GM21526 (cell line): ENCODE results near the gene LIME1.

Source experiments
- ATAC-seq: cut with Tn5 transposase; IDR thresholded peaks from one replicate; pipeline ENCODE4 v1.9.1; 2021; ENCODE audit warnings: moderate library complexity; ENCODE audit not compliant: unreplicated experiment, low FRiP score

Gene LIME1

DNA sequence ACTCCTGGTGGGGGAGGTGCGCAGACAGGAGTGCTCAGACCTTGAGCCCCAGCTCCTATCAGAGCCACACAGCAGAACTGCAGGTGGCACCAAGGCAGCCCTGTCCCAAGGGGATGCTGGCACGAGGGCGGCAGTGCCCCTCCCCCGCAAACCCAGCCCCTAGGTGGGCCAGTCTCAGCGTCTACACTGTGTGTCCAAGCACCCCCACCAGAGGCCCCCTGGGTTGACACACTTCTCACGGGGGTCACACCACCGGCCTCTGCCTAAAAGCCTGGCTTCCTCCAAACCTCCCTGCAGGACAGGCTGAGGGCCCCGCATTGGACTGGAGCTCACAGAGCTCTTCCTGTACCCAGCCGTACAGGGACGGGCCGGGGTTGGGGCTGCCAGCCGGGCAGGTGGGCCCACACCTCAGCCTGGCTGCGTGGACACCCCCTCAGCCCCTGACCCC is 11.2 kb downstream of the LIME1 start:
- no peak for ATAC-seq

DNA sequence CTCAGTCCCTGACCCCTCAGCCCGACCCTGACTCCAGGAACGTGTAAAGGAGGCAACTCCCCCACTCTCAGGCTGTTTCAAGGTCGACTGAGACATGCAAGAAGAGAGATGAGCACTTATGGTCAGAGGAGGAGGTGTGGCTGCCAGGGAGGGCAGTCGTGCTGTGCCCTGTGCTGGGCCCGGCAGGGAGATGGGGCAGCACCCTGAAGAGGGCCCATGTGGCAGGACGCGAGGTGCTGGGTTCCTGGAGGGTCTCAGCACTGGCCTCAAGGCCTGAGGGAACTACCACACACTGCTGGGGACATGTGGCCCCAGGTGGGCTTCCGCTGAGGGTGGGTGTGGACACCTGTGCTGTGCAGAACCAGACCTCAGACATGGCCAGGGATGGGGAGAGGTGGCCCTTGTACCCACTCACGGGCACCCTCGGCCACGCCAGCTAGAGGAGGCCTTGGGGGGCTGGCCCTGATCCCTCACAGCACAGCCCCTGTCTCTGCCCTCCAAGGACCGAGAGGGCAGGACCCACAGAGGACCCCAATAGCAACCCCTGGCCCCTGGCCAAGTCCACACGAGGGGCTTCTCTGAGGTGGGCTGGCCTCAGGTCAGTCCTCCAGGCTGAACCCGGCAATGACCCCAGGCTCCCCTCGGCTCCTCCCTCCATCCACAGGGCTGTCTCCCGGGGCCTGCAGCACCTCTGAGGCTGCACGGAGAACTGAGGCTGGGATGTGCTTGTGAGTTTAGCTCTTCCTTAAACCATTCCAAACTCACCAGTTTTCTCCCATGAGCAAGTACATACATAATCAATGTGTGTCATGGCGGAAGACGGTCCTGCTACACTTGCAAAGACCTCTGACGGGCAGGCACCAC is 11.8 kb downstream of the LIME1 start:
- no peak for ATAC-seq

DNA sequence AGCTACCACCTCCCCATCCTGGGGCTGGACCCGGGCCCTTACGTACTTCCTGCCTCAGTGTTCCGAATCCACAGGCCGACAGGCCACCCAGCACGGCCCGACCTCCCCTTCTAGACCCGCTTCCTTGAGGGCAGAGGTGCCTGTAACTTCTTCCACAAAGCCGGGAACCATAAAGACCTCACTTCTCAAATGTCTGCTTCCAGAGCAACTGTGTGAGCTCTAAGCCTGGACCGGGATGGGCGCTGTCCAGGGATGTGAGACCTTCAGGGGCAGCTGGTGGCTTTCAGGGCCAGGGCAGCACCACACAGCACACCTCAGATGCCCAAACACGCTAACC is 12.4 kb downstream of the LIME1 start:
- ATAC-seq: no peak

DNA sequence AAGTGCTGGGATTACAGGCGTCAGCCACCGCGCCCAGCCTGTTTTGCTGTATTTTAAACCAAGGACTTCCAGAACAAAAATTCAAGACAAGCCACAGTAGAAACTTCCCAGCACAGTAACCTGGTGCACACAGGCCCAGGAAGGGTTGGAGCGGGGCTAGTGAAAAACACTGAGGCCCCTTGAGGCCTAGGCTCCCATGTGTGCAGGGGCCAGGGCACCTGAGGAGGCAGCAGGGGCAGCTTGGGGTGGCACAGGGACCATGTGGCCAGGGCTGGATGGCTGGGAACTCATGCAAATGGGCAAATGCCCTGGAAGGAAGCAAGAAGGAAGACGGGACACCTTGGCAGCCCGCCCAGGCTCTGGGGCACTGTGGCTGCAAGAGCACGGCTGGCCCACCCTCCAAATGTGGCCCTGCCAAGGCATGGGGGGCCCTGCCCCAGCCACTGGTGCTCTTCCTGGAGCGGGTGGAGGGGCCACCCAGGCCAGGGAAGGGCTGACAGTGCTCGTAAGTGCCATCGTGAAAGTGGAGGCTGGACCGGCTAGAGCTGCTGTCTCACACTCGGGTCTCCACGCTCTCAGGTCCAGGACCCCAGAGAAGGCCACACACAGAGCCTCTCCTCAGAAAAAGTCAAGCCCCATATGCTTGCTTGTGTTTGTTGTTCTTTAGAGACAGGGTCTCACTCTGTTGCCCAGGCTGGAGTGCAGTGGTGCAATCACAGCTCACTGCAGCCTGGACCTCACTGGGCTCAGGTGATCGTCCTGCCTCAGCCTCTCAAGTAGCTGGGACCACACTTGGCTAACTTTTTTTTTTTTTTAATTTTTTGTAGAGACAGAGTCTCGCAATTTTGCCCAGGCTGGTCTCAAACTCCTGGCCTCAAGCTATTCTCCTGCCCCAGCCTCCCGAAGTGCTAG is 13.4 kb downstream of the LIME1 start:
- no peak for ATAC-seq

DNA sequence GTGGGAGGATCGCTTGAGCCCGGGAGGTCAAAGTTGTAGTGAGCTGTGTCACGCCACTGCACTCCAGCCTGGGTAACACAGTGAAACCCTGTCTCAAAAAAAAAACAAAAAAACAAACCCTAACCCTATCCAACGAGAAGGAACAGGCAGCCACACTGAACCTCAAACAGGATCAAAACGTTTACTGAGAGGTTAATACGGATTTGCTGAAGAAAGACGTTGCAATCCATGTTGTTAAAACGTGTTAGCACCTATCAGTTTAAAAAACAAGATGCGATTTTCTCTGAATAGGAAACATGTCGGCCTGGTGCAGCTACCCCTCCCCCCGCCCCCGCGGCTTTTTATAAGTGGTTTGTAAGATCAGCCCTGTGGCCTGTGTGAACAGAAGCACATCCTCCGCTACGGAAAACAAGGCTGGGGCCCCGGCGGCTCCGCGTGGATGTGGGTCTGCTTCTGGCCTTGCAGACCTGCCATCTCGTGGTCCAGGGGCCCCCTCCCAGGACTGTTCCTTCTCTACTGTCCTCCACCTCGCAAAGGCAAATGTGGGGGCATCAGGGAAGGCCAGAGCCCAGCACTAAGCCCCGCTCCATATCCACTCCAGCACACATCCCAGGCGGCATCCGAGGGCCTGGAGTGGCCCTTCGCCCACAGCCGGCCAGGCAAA is 14.5 kb downstream of the LIME1 start:
- ATAC-seq: no peak

DNA sequence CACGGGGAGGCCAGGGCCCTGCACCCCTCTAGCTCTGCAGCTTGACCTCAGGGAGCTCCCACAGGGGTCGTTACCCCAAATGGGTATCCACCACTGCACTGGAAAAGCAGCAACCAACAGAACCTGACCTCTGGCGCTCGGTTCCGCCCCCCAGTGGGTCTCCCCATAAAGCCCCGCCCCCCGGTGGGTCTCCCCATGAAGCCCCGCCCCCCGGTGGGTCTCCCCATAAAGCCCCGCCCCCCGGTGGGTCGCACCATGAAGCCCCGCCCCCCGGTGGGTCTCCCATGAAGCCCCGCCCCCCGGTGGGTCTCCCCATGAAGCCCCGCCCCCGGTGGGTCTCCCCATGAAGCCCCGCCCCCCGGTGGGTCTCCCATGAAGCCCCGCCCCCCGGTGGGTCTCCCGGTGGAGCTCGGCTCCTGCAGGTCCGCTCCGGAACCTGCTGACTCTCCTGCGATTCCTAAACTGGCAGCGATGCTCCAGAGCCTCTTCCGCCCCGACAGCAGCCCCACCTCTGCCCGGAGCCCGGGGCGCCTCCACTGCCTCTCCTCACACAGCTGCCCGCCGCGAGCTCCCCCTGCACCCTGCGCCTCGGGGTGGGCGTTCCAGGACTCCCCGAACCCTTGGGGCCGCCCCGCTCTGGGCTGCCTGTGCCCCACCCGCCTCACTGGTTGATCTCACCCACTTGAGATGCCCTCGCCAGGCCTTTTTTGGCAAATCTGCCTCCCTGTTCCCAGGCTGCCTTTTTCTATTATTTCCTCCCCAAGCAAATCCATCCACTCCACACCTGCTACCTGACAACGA is 15.2 kb downstream of the LIME1 start:
- ATAC-seq: no peak

DNA sequence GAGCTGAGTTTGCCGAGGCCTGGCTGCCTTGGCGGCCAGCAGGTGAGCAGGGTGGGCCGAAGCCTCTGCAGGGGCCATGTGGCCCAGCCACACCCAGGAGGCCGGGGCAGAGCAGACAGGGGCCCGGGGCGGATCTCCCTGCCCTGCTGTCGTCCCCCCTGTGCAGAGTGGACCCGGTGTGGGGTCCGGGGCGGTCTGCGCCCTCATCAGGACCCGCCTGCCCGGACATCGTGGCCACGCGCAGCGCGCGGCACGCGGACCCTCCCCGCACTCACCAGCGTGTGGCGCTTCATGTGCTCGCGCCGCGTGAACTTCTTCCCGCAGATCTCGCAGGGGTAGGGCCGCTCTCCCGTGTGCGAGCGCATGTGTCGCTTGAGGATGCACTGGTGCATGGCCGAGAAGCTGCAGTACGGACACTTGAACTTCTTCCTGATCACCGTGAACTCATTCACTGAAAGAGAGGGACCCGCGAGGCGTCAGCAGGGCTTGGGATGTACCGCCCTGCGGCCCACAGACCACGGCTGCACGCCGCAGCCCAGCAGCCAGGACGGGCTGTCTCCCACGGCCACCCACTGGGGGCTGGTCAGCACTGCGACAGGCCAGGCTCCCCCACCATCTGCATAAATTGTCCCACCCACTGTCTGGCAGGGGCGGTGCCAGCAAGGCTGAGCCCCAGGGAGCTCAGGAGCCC is 16.1 kb downstream of the LIME1 start:
- ATAC-seq: no peak

DNA sequence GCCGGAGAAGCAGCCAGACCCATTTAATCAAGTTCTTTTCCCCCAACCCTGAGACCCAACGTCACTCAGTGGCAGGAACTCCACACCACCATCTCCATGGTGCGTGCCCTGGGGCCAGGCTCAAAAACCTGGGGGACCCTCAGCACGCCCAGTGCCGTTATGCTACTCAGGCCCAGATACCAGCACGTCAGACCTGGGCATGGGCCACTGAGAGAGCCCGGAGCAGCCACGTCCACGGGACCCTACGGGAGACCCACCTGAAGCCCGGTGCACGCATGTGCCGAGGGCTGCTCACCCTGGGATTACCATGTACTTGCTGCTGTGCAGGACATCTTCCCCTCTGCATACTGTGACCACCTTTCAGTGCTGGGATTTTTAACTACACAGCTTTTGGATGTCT is 16.9 kb downstream of the LIME1 start:
- ATAC-seq: no peak

DNA sequence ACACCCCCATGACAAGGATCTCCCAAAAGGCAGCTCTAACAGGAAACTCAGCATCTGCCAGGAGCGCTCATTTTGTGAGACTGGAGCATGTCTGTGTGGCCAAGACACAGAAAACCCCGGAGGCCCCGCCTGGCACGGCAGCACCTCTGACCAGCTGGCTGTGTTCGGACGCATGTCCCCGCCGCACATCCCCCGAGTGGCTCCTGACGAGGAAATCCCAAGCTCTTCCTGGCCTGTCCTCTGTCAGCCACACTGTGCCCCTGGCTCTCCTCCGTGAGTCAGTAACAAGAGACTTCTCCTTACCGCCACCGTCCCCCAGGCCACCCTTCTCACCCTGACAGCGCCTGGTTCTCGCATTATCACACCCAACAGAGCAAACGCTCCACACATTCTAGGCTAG is 17.5 kb downstream of the LIME1 start:
- no peak for ATAC-seq

DNA sequence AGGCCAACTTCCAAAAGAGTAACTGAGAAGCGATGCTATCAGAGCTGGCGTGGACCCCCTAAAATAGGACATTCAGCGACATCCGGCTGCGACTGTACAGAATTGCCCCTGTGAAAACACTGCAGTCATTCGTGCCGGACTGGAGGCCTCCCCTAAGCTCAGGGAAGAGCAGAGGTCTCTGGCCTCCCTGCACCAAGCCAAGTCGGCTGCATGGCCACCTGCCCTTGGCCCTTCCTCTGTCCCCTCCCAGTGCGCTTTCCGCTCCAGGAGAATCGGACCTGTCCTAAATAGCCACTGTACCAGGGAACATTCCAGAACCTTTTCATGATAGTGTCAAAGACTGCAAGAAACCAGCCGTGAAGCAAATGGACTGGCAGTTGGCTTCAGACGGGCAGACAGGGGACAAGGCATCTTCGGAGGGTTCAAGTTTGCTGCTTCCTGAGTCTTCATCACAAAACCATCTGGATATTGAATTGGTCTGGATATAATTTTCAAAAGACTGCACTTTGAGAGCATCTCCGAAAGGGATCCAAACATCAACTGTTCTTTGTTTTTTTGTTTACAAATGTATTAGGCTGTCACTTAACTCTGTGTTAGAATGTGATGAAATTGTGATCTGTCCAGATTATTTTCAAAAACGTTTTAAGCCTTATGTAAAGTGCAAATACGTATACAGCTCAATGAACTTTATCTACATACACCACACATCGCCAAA is 19.6 kb downstream of the LIME1 start:
- no peak for ATAC-seq

DNA sequence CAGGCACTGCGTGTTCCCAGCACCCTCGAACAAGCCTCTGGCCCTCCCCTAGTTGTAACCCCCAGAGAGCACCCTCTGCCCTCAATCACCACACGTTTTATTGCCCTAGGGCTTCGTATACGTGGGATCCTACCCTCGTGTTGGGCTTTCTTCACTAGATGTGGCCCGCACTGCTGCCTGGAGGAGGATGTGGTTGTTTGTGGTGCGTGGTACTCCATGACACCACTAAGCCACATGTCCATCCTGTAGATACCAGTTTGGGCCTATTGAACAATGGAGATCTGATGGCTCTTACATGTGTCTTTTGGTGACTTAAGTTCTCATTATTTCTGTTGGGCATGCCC is 20.2 kb downstream of the LIME1 start:
- no peak for ATAC-seq

DNA sequence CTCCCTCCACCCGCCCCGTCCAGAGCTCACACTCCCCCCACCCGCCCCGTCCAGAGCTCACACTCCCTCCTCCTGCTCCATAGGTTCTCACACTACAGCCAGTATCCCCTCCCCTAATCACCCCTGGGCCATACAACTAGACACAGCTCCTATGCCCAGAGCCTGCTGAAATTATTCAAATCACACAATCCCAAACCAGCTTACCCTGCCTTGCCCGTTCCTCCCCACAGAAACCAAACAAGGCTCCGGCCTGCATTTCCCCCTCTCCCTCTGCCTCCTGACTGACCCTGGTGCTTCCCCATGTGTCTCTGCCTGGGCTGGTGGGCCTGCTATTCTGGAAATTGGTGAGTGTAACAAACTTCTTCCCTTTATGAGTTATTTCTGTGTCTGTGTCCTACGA is 21.7 kb downstream of the LIME1 start:
- no peak for ATAC-seq

DNA sequence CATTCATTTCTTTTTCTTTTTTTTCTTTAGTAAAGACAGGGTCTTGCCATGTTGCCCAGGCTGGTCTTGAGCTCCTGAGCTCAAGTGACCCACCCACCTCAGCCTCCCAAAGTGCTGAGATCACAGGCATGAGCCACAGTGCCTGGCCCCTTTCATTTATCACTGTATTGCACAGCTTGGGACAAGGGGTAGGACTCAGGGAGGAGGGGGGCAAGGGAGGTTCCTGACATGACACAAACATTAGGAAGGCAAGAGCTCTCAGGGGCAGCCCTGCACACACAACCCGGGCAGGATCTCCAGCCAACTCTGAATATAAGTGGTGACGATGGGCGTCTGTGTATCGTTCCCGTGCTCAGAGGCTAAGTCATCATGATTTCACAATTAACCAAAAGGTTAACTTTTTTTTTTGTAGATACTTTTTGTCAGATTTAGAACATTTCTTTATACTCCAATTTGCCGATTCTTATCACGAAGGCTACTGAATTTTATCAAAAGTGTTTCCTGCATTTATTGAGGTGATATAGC is 23.0 kb downstream of the LIME1 start:
- ATAC-seq: no peak

DNA sequence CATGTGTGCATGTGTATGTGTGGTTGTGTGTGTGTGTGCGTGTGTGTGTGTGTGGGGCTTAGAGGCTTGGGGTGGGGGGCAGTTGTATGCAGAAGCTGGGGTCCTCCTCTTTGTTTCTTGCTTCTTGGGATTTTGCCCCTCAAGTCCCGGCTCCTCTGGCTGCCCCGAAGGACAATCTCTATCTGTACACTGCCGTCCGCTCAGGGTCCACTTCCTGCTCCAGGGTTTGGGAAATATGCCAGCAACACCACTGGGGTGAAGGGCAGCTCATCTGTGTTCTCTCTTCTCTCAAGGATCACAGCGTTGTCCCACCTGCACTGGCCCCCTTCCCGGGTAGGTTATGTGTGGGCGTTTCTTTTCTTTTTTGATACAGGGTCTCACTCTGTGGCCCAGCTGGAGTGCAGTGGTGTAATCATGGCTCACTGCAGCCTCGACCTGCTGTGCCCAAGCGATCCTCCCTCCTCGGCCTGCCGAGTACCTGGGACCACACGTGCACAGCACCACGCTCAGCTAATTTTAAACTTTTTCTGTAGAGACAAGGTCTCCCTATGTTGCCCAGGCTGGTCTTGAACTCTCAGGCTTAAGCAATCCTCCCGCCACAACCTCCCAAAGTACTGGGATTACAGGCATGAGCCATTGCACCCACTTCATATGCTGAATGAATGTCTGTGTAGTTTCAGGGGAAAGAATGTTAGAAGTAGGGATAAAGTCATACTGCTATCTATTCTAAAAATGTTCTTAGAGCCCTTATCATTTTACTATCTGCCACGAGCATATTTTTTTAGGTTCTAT is 28.8 kb downstream of the LIME1 start:
- ATAC-seq: no peak

DNA sequence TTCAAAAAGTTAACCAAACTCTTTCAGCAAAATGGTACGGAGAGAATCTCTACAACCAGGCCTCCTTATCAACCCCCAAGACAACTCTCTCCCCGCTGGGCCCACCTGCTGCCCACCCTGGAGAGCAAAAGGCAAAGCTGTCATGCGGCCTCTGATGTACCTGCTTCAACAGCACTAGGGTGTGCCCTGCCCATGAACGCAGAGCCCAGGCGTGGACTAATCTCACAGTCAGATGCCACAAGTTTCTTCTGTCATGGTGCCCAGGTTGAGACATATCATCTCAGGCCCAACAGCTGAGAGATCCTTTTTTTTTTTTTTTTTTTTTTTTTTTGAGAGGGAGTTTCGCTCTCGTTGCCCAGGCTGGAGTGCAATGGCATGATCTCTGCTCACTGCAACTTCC is 29.4 kb downstream of the LIME1 start:
- ATAC-seq: no peak

DNA sequence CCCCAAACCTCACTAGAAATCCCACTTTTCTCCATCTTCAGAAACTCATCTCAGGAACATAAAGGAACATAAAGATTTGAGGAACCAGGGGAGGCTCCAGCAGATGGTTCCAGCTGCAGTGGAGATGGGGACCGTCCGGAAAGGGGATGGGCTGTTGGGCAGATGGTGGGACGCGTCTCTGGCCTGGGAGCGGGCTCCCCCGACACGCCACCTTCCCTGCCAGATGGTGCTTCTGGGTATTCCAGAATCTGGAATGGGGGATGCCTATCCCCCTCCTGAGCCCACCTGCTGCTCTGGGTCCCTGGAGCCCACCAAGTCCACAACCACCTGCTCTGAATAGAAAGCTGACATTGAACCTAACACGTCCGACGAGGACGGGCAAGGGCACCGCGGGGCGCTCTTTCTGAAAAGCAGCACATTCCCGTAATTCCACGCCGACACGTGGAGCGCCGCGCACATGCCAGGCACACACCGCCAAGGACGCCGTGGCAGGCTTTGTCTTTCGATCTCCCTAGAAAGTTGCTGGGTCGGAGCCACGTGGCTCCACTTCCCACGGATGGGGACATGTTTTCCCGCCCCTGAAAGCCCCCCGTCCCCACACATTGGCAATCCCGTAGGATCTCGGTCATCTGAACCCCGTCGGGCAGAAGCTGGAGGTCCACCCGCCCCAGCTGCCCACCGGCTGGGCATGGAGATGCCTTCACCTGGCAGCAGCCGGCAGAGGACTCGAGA is 30.4 kb downstream of the LIME1 start:
- ATAC-seq: no peak

DNA sequence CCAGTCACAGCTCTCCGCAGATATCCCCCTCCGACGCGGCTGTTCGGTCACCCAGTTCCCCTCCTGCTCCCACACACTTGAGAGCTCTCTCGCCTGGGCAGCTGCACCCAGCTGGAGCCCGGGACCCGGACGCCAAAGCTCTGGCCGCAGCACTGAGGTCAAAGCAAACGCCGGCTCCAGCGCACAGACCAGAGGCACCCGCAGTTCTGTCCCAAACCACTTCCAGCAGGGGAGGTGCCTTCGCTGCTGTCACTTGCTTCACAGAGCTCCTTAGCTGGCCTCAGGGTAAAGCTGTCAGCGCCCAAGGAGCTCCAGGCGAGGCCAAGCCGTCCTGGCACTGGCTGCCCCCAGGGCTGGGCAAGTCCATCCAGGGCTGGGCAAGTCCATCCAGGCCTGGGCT is 31.0 kb downstream of the LIME1 start:
- no peak for ATAC-seq

DNA sequence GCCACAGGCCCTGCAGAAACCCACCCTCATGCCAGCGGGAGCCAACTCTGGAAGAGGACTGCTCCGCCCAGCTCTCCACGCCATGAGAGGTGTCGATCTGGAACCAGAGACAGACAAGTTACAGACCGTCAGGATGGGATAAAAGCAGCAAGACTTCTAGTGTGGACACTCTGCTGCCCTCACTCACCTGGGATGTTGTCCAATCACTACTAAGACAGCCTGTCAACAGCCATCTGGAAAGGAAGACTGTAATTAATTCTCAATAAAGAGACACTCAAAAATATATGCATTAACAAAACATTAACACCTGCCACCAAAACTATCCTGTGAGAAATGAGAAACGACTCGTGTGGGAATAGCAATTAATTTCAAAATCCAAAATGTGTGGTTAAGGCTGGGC is 31.4 kb downstream of the LIME1 start:
- no peak for ATAC-seq
